ENCODE data around the gene ZBTB16. TPM values are rescaled to one million over a fixed set of nuclear protein-coding genes. Genes with fewer than 3 reads are reported as not detected.

Gene ZBTB16
- total and polyA plus RNA-seq, 2 experiments from 2014 or later, result 0.29 to 1.4 TPM

- no peak for TF ChIP-seq REST (IDR thresholded peaks at IDR 0.05; ENCODE audit: unreplicated experiment)
- TF ChIP-seq CREB1 (CRISPR knock-in tag; IDR thresholded peaks at IDR 0.05; ENCODE audit: low read depth), result no peak
- TF ChIP-seq ZNF331 (CRISPR knock-in tag; IDR thresholded peaks at IDR 0.05; ENCODE audit: low read depth), result no peak
- TF ChIP-seq, protein P1, sequence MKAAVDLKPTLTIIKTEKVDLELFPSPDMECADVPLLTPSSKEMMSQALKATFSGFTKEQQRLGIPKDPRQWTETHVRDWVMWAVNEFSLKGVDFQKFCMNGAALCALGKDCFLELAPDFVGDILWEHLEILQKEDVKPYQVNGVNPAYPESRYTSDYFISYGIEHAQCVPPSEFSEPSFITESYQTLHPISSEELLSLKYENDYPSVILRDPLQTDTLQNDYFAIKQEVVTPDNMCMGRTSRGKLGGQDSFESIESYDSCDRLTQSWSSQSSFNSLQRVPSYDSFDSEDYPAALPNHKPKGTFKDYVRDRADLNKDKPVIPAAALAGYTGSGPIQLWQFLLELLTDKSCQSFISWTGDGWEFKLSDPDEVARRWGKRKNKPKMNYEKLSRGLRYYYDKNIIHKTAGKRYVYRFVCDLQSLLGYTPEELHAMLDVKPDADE (IDR thresholded peaks at IDR 0.05), result no peak
- TF ChIP-seq ZNF114 (CRISPR knock-in tag; IDR thresholded peaks at IDR 0.05), result no peak
- TF ChIP-seq NANOG (IDR thresholded peaks at IDR 0.05; ENCODE audit: borderline replicate concordance), result no peak
Measured at GRCh38 chr11:114106047-114106446, 46.5 kb downstream of the ZBTB16 start (continued).

DNA sequence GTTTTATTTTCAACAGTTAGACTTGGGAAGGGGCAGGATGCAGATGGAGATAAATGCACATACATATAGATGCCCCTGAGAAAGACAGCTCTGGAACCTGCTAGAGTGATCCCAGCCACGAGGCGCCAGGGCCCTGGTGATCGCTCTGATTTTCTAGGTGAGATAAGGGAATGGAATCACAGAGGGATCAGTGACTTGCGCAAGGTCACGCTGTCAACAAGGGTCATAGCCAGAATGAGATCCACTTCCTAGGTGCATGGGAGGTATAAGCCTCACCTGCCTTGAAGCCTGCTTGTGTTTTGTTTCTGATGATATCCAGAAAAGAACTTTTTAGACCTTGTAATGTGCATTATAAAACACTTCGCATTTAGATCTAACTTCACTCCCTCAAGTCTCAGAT is 47.5 kb downstream of the ZBTB16 start:
- DNase-seq (ENCODE audit: low spot score) (no peak), ATAC-seq (no peak)
- Mint-ChIP-seq H3K4me3 (no peak overlapping the region), H3K4me1 (peaks cover 38% of the 10 kb centered on the region), H3K9me3 (no peaks in the 10 kb centered on the region), H3K27me3 (ENCODE audit: insufficient read depth, low read depth, poor library complexity) (peaks cover 3% of the 10 kb centered on the region), H3K27ac (no peak overlapping the region), H3K36me3 (ENCODE audit: low read depth) (no peaks in the 10 kb centered on the region)
- Histone ChIP-seq H2AFZ (no peak overlapping the region), H4K20me1 (replicated peaks; ENCODE audit: insufficient read depth) (no peaks in the 10 kb centered on the region), H3K9me2 (ENCODE audit: insufficient read depth) (no peaks in the 10 kb centered on the region), H3K36me3 (ENCODE audit: insufficient read depth) (no peaks in the 10 kb centered on the region), H3K4me1 (ENCODE audit: insufficient read depth) (peaks cover 7% of the 10 kb centered on the region; the same call in 1 of the 2 replicates), H3K27ac (ENCODE audit: low read depth) (no peak overlapping the region), H3K4me2 (no peak overlapping the region), H3F3A (replicated peaks; ENCODE audit: low read depth) (no peaks in the 10 kb centered on the region), H3K79me2 (replicated peaks; ENCODE audit: insufficient read depth) (no peaks in the 10 kb centered on the region), H3K4me3 (no peak overlapping the region), H3K27me3 (ENCODE audit: insufficient read depth) (no peaks in the 10 kb centered on the region)
- TF ChIP-seq POLR2AphosphoS5 (IDR thresholded peaks at IDR 0.05; ENCODE audit: low read depth), result no peak
- TF ChIP-seq ZNF462 (CRISPR knock-in tag; IDR thresholded peaks at IDR 0.05), result no peak
- TF ChIP-seq ZNF114 (CRISPR knock-in tag; IDR thresholded peaks at IDR 0.05), result no peak
- TF ChIP-seq, protein P2, sequence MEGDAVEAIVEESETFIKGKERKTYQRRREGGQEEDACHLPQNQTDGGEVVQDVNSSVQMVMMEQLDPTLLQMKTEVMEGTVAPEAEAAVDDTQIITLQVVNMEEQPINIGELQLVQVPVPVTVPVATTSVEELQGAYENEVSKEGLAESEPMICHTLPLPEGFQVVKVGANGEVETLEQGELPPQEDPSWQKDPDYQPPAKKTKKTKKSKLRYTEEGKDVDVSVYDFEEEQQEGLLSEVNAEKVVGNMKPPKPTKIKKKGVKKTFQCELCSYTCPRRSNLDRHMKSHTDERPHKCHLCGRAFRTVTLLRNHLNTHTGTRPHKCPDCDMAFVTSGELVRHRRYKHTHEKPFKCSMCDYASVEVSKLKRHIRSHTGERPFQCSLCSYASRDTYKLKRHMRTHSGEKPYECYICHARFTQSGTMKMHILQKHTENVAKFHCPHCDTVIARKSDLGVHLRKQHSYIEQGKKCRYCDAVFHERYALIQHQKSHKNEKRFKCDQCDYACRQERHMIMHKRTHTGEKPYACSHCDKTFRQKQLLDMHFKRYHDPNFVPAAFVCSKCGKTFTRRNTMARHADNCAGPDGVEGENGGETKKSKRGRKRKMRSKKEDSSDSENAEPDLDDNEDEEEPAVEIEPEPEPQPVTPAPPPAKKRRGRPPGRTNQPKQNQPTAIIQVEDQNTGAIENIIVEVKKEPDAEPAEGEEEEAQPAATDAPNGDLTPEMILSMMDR (conservative IDR thresholded peaks at IDR 0.05; ENCODE audit: low read depth in 2 of 2), result no peak
- TF ChIP-seq REST (IDR thresholded peaks at IDR 0.05; ENCODE audit: unreplicated experiment), result no peak

Measured in GM23338 (cell line).